Spinal cord (tissue), 10 donors: ENCODE results near the gene KMT2E. TPM values are rescaled to one million over a fixed set of nuclear protein-coding genes. Genes with fewer than 3 reads are reported as not detected.

Source experiments
- DNase-seq, 6 donors: peaks; one replicate each; pipeline versions ENCODE4 v3.0.0 to v3.0.0-alpha.2; 2013 to 2015; ENCODE audit warnings: low spot score in 6 of 6, low read depth in 4 of 6
- H3K27ac ChIP-seq: one replicate; pipeline ENCODE4 v1.5.1; 2013; ENCODE audit warnings: low read depth, low read length, control low read depth
- H3K27me3 ChIP-seq: one replicate; pipeline ENCODE4 v1.6.1; 2013; ENCODE audit warnings: low read length; ENCODE audit not compliant: control insufficient read depth, insufficient read depth
- H3K36me3 ChIP-seq: one replicate; pipeline ENCODE4 v1.6.1; 2013; ENCODE audit warnings: low read length; ENCODE audit not compliant: control insufficient read depth, insufficient read depth
- H3K4me1 ChIP-seq: one replicate; pipeline ENCODE4 v1.6.1; 2013; ENCODE audit warnings: low read length; ENCODE audit not compliant: control insufficient read depth, insufficient read depth
- H3K4me3 ChIP-seq: one replicate; pipeline ENCODE4 v1.5.1; 2013; ENCODE audit warnings: low read depth, low read length, control low read depth
- H3K9me3 ChIP-seq: one replicate; pipeline ENCODE4 v1.6.1; 2013; ENCODE audit warnings: low read length; ENCODE audit not compliant: control insufficient read depth, insufficient read depth
- WGBS: methylation state at CpG from one replicate; pipeline ENCODE4 v1.1.5; 2013; ENCODE audit warnings: missing lambda C conversion rate; ENCODE audit not compliant: insufficient coverage; 5-methylcytosine and 5-hydroxymethylcytosine counted together
- polyA plus RNA-seq, 2 donors: library from polyadenylated mRNA; unstranded; fragments of 120-200 nt; gene quantifications; one replicate each; pipeline ENCODE4 v1.2.1, GENCODE V29; 2013; ENCODE audit not compliant: insufficient read length in 2 of 2
- total RNA-seq, 2 donors: library from RNA; depleted of rRNA in 1 of 2; stranded (reverse); fragments of 120-200 nt in 1 of 2; fragments of >200 nt in 1 of 2; gene quantifications; one replicate each; pipeline versions ENCODE4 v1.2.3 to v1.2.4, GENCODE V29; 2013 to 2014
- donor health status: healthy.

KMT2E gene
- total and polyA plus RNA-seq, 4 donors = 73.1 to 164 (median 88.5) TPM

GRCh38 chr7:105087981-105088380 is 74.0 kb downstream of the KMT2E start:
- WGBS = no CpG with 5 or more reads among the region's 6 CpGs
- Histone ChIP-seq H3K36me3 (peaks cover 26% of the 10 kb centered on the region), H3K9me3 (no peaks in the 10 kb centered on the region), H3K4me3 (no peak overlapping the region), H3K4me1 (no peaks in the 10 kb centered on the region), H3K27me3 (no peaks in the 10 kb centered on the region), H3K27ac (no peak overlapping the region)
- DNase-seq = no peak

- no CpG with 5 or more reads among the region's 2 CpGs for WGBS
- no peak for DNase-seq
- no peaks in the 10 kb centered on the region for H3K27me3 ChIP-seq
- H3K36me3 ChIP-seq = peaks cover 29% of the 10 kb centered on the region
- no peak overlapping the region for H3K27ac ChIP-seq
- H3K4me3 ChIP-seq = no peak overlapping the region
- no peaks in the 10 kb centered on the region for H3K4me1 ChIP-seq
- no peaks in the 10 kb centered on the region for H3K9me3 ChIP-seq
Observed at GRCh38 chr7:105088456-105088855, 74.5 kb downstream of the KMT2E start.

GRCh38 chr7:105094966-105095365 is 81.0 kb downstream of the KMT2E start:
- Histone ChIP-seq H3K36me3 (peaks cover 16% of the 10 kb centered on the region), H3K27me3 (no peaks in the 10 kb centered on the region), H3K9me3 (no peaks in the 10 kb centered on the region), H3K4me1 (peaks cover 3% of the 10 kb centered on the region), H3K4me3 (no peak overlapping the region), H3K27ac (no peak overlapping the region)
- no peak for DNase-seq

GRCh38 chr7:105096306-105096705 is 82.3 kb downstream of the KMT2E start:
- no peak overlapping the region for H3K27ac ChIP-seq
- WGBS = no CpG with 5 or more reads among the region's 3 CpGs
- no peaks in the 10 kb centered on the region for H3K27me3 ChIP-seq
- no peak for DNase-seq
- no peaks in the 10 kb centered on the region for H3K9me3 ChIP-seq
- H3K4me1 ChIP-seq = peaks cover 3% of the 10 kb centered on the region
- no peak overlapping the region for H3K4me3 ChIP-seq
- peaks cover 16% of the 10 kb centered on the region for H3K36me3 ChIP-seq

- H3K36me3 ChIP-seq = peaks cover 11% of the 10 kb centered on the region
- DNase-seq = no peak
- no peak overlapping the region for H3K4me3 ChIP-seq
- WGBS = no CpG with 5 or more reads among the region's 7 CpGs
- H3K27ac ChIP-seq = no peak overlapping the region
- no peaks in the 10 kb centered on the region for H3K9me3 ChIP-seq
- H3K4me1 ChIP-seq = peaks cover 3% of the 10 kb centered on the region
- no peaks in the 10 kb centered on the region for H3K27me3 ChIP-seq
Observed at GRCh38 chr7:105097619-105098018, 83.6 kb downstream of the KMT2E start.

- no peak overlapping the region for H3K27ac ChIP-seq
- no peaks in the 10 kb centered on the region for H3K27me3 ChIP-seq
- H3K9me3 ChIP-seq = no peaks in the 10 kb centered on the region
- 60% methylated on average over 1 of the region's 2 CpGs for WGBS
- peaks cover 3% of the 10 kb centered on the region for H3K4me1 ChIP-seq
- no peak for DNase-seq
- peaks cover 8% of the 10 kb centered on the region for H3K36me3 ChIP-seq
- no peak overlapping the region for H3K4me3 ChIP-seq
Observed at GRCh38 chr7:105098863-105099515, 85.0 kb downstream of the KMT2E start.

- Histone ChIP-seq H3K4me1 (peaks cover 3% of the 10 kb centered on the region), H3K27ac (no peak overlapping the region)
- WGBS = no CpG with 5 or more reads among the region's 4 CpGs
Observed at GRCh38 chr7:105101864-105102263, 87.9 kb downstream of the KMT2E start.

GRCh38 chr7:105102557-105103352 is 88.8 kb downstream of the KMT2E start:
- peaks cover 18% of the 10 kb centered on the region for H3K36me3 ChIP-seq
- no peaks in the 10 kb centered on the region for H3K9me3 ChIP-seq
- no peak overlapping the region for H3K4me3 ChIP-seq
- no peaks in the 10 kb centered on the region for H3K27me3 ChIP-seq
- peaks cover 3% of the 10 kb centered on the region for H3K4me1 ChIP-seq
- peak overlapping the region; percentile 25 for H3K27ac ChIP-seq
- DNase-seq = no peak
- WGBS = no CpG with 5 or more reads among the region's 4 CpGs

More at GRCh38 chr7:105101864-105102263, 87.9 kb downstream of the KMT2E start:
- H3K36me3 ChIP-seq = peaks cover 19% of the 10 kb centered on the region
- DNase-seq = no peak
- H3K9me3 ChIP-seq = no peaks in the 10 kb centered on the region
- no peak overlapping the region for H3K4me3 ChIP-seq
- H3K27me3 ChIP-seq = no peaks in the 10 kb centered on the region

GRCh38 chr7:105105579-105105978 is 91.6 kb downstream of the KMT2E start:
- no peaks in the 10 kb centered on the region for H3K27me3 ChIP-seq
- peaks cover 27% of the 10 kb centered on the region for H3K36me3 ChIP-seq
- H3K27ac ChIP-seq = no peak overlapping the region
- no CpG with 5 or more reads among the region's 2 CpGs for WGBS
- no peaks in the 10 kb centered on the region for H3K4me1 ChIP-seq
- no peak for DNase-seq
- H3K9me3 ChIP-seq = no peaks in the 10 kb centered on the region
- H3K4me3 ChIP-seq = no peak overlapping the region

GRCh38 chr7:105106473-105106872 is 92.5 kb downstream of the KMT2E start:
- Histone ChIP-seq H3K4me1 (no peaks in the 10 kb centered on the region), H3K36me3 (peaks cover 27% of the 10 kb centered on the region), H3K4me3 (no peak overlapping the region), H3K9me3 (no peaks in the 10 kb centered on the region), H3K27ac (no peak overlapping the region), H3K27me3 (no peaks in the 10 kb centered on the region)
- no peak for DNase-seq
- 100% methylated on average over 2 of the region's 6 CpGs for WGBS
